ENCODE data around the gene SAP30BP. TPM values are rescaled to one million over a fixed set of nuclear protein-coding genes. Genes with fewer than 3 reads are reported as not detected.

Gene SAP30BP
- polyA plus RNA-seq, 2 of the 4 experiments (the other 2 are of a cell fraction): 103 to 139 TPM

DNA sequence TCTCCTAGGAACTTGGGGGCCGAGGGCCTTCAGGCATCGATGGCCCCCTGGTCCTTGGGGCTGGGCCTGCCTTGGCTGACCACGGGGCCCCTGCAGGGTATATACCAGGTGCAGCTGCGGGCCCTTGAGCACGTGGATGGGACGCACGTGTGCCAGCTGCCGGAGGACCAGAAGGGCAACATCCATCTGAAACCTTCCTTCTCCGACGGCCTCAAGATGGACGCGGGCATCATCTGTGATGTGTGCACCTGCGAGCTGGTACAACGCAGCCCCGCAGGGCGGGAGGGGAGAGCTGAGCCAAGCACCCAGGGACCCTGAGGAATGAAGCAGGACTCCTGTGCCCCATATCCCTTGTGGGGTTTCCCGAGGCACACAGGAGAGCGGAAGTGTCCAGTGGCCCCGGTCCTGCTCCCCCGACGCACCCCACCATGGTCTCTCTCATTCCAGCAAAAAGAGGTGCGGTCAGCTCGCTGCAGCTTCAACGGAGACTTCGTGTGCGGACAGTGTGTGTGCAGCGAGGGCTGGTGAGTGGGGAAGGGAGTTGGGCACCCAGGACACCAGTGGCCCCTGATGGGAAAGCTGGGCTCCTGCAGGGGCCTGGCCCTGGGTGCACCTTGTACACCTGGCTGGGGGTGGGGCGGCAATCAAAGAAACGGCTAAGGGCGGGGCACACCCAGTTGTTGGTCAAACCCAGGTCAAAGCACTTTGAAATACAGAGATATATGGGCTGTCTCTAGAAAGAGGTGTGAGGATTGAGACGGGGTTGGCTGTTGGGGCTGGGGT is 64.8 kb downstream of the SAP30BP start (continued):
- TF ChIP-seq, protein P1, sequence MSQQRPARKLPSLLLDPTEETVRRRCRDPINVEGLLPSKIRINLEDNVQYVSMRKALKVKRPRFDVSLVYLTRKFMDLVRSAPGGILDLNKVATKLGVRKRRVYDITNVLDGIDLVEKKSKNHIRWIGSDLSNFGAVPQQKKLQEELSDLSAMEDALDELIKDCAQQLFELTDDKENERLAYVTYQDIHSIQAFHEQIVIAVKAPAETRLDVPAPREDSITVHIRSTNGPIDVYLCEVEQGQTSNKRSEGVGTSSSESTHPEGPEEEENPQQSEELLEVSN (IDR thresholded peaks at IDR 0.05; ENCODE audit: borderline replicate concordance, low read depth): no peak
- TF ChIP-seq HDAC2 (IDR thresholded peaks at IDR 0.05) (no peak), HOXB5 (CRISPR knock-in tag; IDR thresholded peaks at IDR 0.05) (no peak), EHF (CRISPR knock-in tag; IDR thresholded peaks at IDR 0.05) (no peak)

DNA sequence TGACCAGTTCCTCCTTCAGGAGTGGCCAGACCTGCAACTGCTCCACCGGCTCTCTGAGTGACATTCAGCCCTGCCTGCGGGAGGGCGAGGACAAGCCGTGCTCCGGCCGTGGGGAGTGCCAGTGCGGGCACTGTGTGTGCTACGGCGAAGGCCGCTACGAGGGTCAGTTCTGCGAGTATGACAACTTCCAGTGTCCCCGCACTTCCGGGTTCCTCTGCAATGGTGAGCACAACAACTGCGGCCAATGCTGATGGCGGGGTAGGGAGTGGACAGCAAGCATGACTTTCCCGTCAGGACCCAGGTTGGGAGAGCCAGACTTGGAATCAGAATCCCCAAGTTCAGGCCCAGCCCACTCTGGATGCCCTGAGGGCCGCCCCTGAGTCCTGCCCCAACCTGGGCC is 66.3 kb downstream of the SAP30BP start:
- no peak overlapping the region for H3K4me3 ChIP-seq
- POLR2A ChIA-PET: no interaction called here
- peaks cover 11% of the 10 kb centered on the region; the same call in 2 of the 3 replicates for H3K4me1 ChIP-seq
- TF ChIP-seq, protein P2, sequence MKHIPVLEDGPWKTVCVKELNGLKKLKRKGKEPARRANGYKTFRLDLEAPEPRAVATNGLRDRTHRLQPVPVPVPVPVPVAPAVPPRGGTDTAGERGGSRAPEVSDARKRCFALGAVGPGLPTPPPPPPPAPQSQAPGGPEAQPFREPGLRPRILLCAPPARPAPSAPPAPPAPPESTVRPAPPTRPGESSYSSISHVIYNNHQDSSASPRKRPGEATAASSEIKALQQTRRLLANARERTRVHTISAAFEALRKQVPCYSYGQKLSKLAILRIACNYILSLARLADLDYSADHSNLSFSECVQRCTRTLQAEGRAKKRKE (CRISPR knock-in tag; IDR thresholded peaks at IDR 0.05; ENCODE audit: low read depth): no peak
- TF ChIP-seq, protein P3, sequence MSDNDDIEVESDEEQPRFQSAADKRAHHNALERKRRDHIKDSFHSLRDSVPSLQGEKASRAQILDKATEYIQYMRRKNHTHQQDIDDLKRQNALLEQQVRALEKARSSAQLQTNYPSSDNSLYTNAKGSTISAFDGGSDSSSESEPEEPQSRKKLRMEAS (IDR thresholded peaks at IDR 0.05): no peak
- TF ChIP-seq CBX2 (IDR thresholded peaks at IDR 0.05; ENCODE audit: borderline replicate concordance, low read depth): no peak
- TF ChIP-seq RAD21 (conservative IDR thresholded peaks at IDR 0.05 in 1 of 2, IDR thresholded peaks at IDR 0.05 in 1 of 2): no peak
- no peak for TF ChIP-seq SMC3 (IDR thresholded peaks at IDR 0.05)
- CTCF ChIA-PET: interaction anchor here (0.8 to 43.5 kb wide), 4 partner anchors 12 to 89 kb away, joined by 3 to 1931 read pairs (median 138); partner anchors contain the start of genes ITGB4, RECQL5, SAP30BP and SMIM5
- H3K9me3 ChIP-seq: no peaks in the 10 kb centered on the region
- no peak for FAIRE-seq
- no peak overlapping the region for H3K27ac ChIP-seq
- WGBS (ENCODE audit: missing lambda C conversion rate): 95% methylated on average over 18 of the region's 18 CpGs
- no peak for ATAC-seq
- H3K4me2 ChIP-seq: no peak overlapping the region
- no peak for DNase-seq (ENCODE audit: low read depth in 1 of 2, low spot score in 1 of 2)

DNA sequence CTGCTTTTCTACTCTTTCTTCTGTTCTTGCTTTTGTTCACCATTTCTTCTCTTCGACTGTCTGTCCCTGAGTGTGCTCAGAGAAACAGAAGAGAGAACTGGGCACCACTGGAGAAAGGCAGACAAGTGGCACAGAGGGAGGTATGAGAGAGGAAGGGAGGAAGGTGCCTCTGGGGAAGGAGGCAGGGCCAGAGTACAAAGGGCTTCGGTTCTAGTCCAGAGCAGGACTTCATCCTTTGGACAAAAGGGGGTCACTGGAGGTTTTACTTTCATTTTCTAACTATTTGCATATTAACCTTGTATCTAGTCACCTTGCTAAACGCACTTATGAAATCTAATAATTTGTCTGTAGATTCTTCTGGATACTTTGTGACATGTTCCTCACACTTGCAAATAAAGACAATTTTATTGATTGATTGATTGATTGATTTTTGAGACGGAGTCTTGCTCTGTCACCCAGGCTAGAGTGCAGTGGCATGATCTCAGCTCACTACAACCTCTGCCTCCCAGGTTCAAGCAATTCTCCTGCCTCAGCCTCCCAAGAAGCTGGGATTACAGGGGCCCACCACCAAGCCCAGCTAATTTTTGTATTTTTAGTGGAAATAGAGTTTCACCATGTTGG is 67.6 kb downstream of the SAP30BP start:
- TF ChIP-seq, protein P3 (IDR thresholded peaks at IDR 0.05): no peak
- TF ChIP-seq KDM5A (IDR thresholded peaks at IDR 0.05): no peak
- TF ChIP-seq BHLHE40 (IDR thresholded peaks at IDR 0.05; ENCODE audit: low read depth, low read length): no peak
- no peak for TF ChIP-seq NFE2L2 (conservative IDR thresholded peaks at IDR 0.05; ENCODE audit: low read length)
- WGBS (ENCODE audit: missing lambda C conversion rate): 78% methylated on average over 4 of the region's 4 CpGs
- no peak overlapping the region for H3K4me2 ChIP-seq
- H3K4me3 ChIP-seq: no peak overlapping the region
- H3K27ac ChIP-seq: peak overlapping the region in 1 of 2 experiments; percentile 11; a peak in 1 of 6 replicates
- CTCF ChIA-PET: interaction anchor here (1.6 to 43.5 kb wide), 3 partner anchors 13 to 90 kb away, joined by 3 to 1931 read pairs (median 273); partner anchors contain the start of genes ITGB4, RECQL5, SAP30BP and SMIM5
- peaks cover 11% of the 10 kb centered on the region; the same call in 2 of the 3 replicates for H3K4me1 ChIP-seq
- no peaks in the 10 kb centered on the region for H3K9me3 ChIP-seq
- ATAC-seq (no peak), DNase-seq (ENCODE audit: low read depth in 1 of 2, low spot score in 1 of 2) (no peak), FAIRE-seq (no peak)
- POLR2A ChIA-PET: interaction anchor here (1.2 kb wide), 1 partner anchor 22 kb away, joined by 5 read pairs; no protein-coding TSS in a partner anchor

DNA sequence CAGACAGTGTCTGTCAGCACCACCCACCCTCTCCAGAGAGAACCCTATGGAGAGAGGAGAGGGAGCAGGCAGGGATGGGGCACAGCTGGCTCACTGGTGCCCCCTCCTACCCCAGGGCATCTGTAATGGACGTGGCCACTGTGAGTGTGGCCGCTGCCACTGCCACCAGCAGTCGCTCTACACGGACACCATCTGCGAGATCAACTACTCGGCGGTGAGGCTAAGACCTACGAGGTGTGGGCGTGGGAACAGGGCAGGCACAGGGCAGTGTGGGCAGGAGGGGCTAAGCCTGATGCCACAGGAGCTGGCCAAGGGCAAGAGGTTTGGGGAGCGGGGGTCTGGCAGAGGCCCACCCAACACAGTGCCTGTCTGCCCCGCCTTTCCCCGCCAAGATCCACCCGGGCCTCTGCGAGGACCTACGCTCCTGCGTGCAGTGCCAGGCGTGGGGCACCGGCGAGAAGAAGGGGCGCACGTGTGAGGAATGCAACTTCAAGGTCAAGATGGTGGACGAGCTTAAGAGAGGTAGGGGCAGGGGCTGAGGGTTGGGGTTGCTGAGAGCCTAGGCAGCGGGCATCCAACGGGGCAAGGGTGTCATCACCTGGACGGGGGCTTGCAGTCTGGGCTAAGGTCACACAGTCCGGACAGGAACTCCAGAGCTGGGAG is 69.2 kb downstream of the SAP30BP start:
- H3K4me2 ChIP-seq: no peak overlapping the region
- H3K9me3 ChIP-seq: no peaks in the 10 kb centered on the region
- WGBS (ENCODE audit: missing lambda C conversion rate): 90% methylated on average over 26 of the region's 26 CpGs
- no peak overlapping the region for H3K4me3 ChIP-seq
- ChIA-PET POLR2A (interaction anchor here (0.5 kb wide), 1 partner anchor 78 kb away, joined by 6 read pairs; no protein-coding TSS in a partner anchor), CTCF (interaction anchor here (0.7 to 43.5 kb wide), 3 partner anchors 11 to 92 kb away, joined by 3 to 1931 read pairs (median 273); partner anchors contain the start of genes GALK1, RECQL5, SAP30BP and SMIM5)
- peaks cover 11% of the 10 kb centered on the region; the same call in 2 of the 3 replicates for H3K4me1 ChIP-seq
- no peak for ATAC-seq
- no peak overlapping the region for H3K27ac ChIP-seq
- FAIRE-seq: no peak
- no peak for DNase-seq (ENCODE audit: low read depth in 1 of 2, low spot score in 1 of 2)
- TF ChIP-seq, protein P4, sequence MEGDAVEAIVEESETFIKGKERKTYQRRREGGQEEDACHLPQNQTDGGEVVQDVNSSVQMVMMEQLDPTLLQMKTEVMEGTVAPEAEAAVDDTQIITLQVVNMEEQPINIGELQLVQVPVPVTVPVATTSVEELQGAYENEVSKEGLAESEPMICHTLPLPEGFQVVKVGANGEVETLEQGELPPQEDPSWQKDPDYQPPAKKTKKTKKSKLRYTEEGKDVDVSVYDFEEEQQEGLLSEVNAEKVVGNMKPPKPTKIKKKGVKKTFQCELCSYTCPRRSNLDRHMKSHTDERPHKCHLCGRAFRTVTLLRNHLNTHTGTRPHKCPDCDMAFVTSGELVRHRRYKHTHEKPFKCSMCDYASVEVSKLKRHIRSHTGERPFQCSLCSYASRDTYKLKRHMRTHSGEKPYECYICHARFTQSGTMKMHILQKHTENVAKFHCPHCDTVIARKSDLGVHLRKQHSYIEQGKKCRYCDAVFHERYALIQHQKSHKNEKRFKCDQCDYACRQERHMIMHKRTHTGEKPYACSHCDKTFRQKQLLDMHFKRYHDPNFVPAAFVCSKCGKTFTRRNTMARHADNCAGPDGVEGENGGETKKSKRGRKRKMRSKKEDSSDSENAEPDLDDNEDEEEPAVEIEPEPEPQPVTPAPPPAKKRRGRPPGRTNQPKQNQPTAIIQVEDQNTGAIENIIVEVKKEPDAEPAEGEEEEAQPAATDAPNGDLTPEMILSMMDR (IDR thresholded peaks at IDR 0.05): no peak
- TF ChIP-seq, protein P2 (CRISPR knock-in tag; IDR thresholded peaks at IDR 0.05; ENCODE audit: low read depth): no peak
- TF ChIP-seq GATA3 (IDR thresholded peaks at IDR 0.05; ENCODE audit: borderline replicate concordance): no peak
- no peak for TF ChIP-seq MYC (IDR thresholded peaks at IDR 0.05; ENCODE audit: borderline replicate concordance, low read length)
- no peak for TF ChIP-seq JUNB (IDR thresholded peaks at IDR 0.05)
- TF ChIP-seq RFX5 (IDR thresholded peaks at IDR 0.05): no peak
- TF ChIP-seq, protein P5, sequence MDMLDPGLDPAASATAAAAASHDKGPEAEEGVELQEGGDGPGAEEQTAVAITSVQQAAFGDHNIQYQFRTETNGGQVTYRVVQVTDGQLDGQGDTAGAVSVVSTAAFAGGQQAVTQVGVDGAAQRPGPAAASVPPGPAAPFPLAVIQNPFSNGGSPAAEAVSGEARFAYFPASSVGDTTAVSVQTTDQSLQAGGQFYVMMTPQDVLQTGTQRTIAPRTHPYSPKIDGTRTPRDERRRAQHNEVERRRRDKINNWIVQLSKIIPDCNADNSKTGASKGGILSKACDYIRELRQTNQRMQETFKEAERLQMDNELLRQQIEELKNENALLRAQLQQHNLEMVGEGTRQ (IDR thresholded peaks at IDR 0.05): no peak
- TF ChIP-seq RCOR1 (IDR thresholded peaks at IDR 0.05; ENCODE audit: low read depth, low read length): no peak
- no peak for TF ChIP-seq TFCP2L1 (CRISPR knock-in tag; IDR thresholded peaks at IDR 0.05)
- no peak for TF ChIP-seq CEBPB (IDR thresholded peaks at IDR 0.05)
- TF ChIP-seq ZC3H11A (IDR thresholded peaks at IDR 0.05): no peak
- no peak for TF ChIP-seq CHD2 (IDR thresholded peaks at IDR 0.05; ENCODE audit: low read length, partially characterized antibody)

Measured in A549 (cell line).